ENCODE measurements around the gene CRX. TPM values are rescaled to one million over a fixed set of nuclear protein-coding genes. Genes with fewer than 3 reads are reported as not detected.
A peak's percentile ranks its signal among the peaks of the same experiment; 100 is the strongest.
"Not testable (repeated sequence)": the region's sequence is repeated elsewhere in the genome, so short reads cannot be mapped to it uniquely, and the experiment has no call there.

CRX gene
- total and polyA plus RNA-seq, 7 donors = 0.01 TPM; not detected in 6

DNA sequence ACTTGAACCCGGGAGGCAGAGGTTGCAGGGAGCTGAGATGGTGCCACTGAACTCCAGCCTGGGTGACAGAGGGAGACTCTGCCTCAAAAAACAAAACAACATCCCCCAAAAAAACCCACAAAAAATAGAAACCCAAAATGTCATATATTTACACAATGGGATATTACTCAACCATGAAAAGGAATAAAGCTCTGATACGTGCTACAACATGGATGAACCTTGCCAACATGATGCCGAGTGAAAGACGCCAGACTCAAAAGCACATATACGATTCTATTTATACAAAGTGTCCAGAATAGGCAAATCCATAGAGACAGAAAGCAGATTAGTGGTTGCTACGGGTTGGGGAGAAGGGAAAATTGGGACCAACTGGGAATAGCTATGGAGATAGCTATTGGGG is 15.3 kb upstream of the CRX start:
- TF ChIP-seq, protein P1, sequence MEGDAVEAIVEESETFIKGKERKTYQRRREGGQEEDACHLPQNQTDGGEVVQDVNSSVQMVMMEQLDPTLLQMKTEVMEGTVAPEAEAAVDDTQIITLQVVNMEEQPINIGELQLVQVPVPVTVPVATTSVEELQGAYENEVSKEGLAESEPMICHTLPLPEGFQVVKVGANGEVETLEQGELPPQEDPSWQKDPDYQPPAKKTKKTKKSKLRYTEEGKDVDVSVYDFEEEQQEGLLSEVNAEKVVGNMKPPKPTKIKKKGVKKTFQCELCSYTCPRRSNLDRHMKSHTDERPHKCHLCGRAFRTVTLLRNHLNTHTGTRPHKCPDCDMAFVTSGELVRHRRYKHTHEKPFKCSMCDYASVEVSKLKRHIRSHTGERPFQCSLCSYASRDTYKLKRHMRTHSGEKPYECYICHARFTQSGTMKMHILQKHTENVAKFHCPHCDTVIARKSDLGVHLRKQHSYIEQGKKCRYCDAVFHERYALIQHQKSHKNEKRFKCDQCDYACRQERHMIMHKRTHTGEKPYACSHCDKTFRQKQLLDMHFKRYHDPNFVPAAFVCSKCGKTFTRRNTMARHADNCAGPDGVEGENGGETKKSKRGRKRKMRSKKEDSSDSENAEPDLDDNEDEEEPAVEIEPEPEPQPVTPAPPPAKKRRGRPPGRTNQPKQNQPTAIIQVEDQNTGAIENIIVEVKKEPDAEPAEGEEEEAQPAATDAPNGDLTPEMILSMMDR (IDR thresholded peaks at IDR 0.05) = no peak
- Histone ChIP-seq H3K4me3 (no peak overlapping the region), H3K9me3 (no peaks in the 10 kb centered on the region), H3K27me3 (ENCODE audit: insufficient read depth in 3 of 3, low read length in 2 of 3) (no peaks in the 10 kb centered on the region), H3K36me3 (ENCODE audit: insufficient read depth in 1 of 2, low read depth in 1 of 2) (no peaks in the 10 kb centered on the region), H3K4me1 (no peaks in the 10 kb centered on the region), H3K27ac (no peak overlapping the region)
- ATAC-seq (no peak), DNase-seq (no peak)
- 80 to 83% (median 82%) methylated on average over 6 of the region's 6 CpGs for WGBS, 3 donors
- intact Hi-C loops (cut with DNase I) = no loop called here

DNA sequence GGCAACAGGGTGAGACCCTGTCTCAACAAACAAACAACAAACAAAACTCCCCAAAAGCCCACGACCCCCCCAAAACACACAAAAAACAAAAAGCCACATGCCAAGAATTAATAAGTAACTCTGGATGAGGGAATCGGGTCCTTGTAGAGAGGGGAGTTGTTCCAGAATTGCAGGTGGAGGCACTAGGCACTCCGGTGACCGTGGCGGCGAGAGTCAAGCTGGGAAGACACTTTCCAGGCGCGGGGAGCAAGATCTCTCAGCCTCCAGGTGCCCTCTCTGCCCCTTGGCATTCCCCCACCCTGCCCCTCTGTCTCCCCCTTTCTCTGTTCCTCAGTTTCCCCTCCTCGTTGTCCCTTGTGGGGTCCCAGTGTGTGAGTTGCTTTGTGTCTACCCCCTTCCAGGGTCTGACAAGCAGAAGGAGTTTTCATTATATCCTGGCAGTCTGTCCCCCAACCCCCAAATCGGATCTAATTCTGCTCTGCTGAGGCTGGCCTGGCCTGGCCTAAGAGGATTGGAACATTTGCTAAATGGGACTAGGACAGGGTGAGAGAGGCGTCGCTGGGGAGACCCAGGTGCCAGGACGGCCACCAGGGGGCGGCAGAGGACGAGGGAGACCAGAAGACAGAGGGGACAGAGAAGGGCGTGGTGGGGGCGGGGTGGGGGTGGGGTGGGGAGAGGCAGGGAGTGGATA is 8.3 kb upstream of the CRX start:
- TF ChIP-seq, protein P1 (IDR thresholded peaks at IDR 0.05) = peak; percentile 39
- Histone ChIP-seq H3K27ac (no peak overlapping the region), H3K9me3 (no peaks in the 10 kb centered on the region), H3K36me3 (ENCODE audit: insufficient read depth in 1 of 2, low read depth in 1 of 2) (no peaks in the 10 kb centered on the region), H3K27me3 (ENCODE audit: insufficient read depth in 3 of 3, low read length in 2 of 3) (no peaks in the 10 kb centered on the region), H3K4me1 (no peaks in the 10 kb centered on the region), H3K4me3 (no peak overlapping the region)
- WGBS, 3 donors = 36 to 41% (median 37%) methylated on average over 17 of the region's 17 CpGs
- ATAC-seq (peak in 3 of 4 donors; percentile 34 to 68 (median 38)), DNase-seq (peak; percentile 73 to 81)
- intact Hi-C loops (cut with DNase I) = no loop called here

DNA sequence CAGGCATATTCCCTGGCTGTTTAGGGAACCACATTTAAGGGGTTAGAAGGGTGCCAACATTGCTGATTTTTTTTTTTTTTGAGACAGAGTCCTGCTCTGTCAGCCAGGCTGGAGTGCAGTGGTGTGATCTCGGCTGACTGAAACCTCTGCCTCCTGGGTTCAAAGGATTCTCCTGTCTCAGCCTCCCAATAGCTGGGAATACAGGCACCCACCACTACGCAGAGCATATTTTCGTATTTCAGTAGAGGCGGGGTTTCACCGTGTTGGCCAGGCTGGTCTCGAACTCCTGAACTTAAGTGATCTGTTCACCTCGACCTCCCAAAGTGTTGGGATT is 7.8 kb upstream of the CRX start:
- Histone ChIP-seq H3K4me1 (no peaks in the 10 kb centered on the region), H3K36me3 (ENCODE audit: insufficient read depth in 1 of 2, low read depth in 1 of 2) (no peaks in the 10 kb centered on the region), H3K27me3 (ENCODE audit: insufficient read depth in 3 of 3, low read length in 2 of 3) (no peaks in the 10 kb centered on the region), H3K9me3 (no peaks in the 10 kb centered on the region), H3K27ac (no peak overlapping the region), H3K4me3 (no peak overlapping the region)
- TF ChIP-seq, protein P1 (IDR thresholded peaks at IDR 0.05) = no peak
- 43 to 59% (median 51%) methylated on average over 7 of the region's 7 CpGs for WGBS, 3 donors
- ATAC-seq = no peak
- intact Hi-C loops (cut with DNase I) = no loop called here
- DNase-seq = no peak

DNA sequence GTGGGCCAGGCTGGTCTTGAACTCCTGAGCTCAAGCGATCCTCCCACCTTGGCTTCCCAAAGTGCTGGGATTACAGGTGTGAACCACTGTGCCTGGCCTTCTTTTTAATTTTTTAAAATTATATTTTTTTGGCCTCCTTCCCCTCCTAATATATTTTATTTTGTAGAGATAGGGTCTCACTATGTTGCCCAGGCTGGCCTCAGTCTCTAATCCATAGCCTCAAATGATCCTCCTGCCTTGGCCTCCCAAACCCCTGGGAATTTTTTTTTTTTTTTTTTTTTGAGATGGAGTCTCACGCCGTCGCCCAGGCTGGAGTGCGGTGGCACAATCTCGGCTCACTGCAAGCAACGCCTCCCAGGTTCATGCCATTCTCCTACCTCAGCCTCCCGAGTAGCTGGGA is 5.5 kb upstream of the CRX start:
- H3K27me3 ChIP-seq (ENCODE audit: insufficient read depth in 3 of 3, low read length in 2 of 3); DNase-seq; H3K36me3 ChIP-seq (ENCODE audit: insufficient read depth in 1 of 2, low read depth in 1 of 2); H3K4me3 ChIP-seq; H3K27ac ChIP-seq; ATAC-seq; intact Hi-C loops (cut with DNase I); H3K9me3 ChIP-seq; H3K4me1 ChIP-seq: not testable (repeated sequence)
- WGBS, 3 donors = 87 to 95% (median 95%) methylated on average over 8 of the region's 8 CpGs

DNA sequence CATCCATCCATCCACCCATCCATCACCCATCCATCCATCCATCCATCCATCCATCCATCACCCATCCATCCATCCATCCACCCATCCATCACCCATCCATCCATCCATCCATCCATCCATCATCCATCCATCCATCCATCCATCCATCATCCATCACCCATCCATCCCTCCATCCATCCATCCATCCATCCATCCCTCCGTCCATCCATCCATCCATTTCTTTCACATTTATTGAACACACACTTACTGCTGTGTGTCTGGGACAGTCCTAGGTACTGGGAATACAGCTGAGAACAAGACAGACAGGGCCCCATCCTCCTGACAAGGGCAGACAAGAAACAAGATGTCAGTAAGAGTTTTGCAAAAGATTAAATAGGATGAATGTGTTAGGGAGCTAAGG is 3.5 kb upstream of the CRX start:
- H3K4me3 ChIP-seq; DNase-seq; H3K4me1 ChIP-seq; H3K27ac ChIP-seq; H3K36me3 ChIP-seq (ENCODE audit: insufficient read depth in 1 of 2, low read depth in 1 of 2); H3K9me3 ChIP-seq; intact Hi-C loops (cut with DNase I); ATAC-seq: not testable (repeated sequence)
- H3K27me3 ChIP-seq (ENCODE audit: insufficient read depth in 3 of 3, low read length in 2 of 3) = peaks cover 0 to 16% (median 5%) of the 10 kb centered on the region in 3 donors
- WGBS, 3 donors = 90 to 100% (median 93%) methylated on average over 1 of the region's 1 CpG

DNA sequence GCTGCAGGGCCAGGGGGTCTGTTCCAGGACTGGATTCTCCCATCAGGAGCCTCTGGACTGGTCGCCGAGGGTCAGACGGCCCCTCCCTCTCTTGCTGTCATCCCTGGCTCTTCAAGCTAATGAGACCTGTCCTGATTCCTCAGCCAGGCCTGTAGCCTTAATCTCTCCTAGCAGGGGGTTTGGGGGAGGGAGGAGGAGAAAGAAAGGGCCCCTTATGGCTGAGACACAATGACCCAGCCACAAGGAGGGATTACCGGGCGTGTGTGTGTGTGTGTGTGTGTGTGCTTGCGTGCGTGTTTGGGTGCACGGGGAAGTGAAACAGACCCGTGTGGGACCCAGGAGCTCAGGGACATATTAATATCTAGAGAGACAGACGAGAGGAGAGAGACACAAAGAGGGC is 1.9 kb upstream of the CRX start:
- ATAC-seq = no peak
- Histone ChIP-seq H3K9me3 (no peaks in the 10 kb centered on the region), H3K4me3 (no peak overlapping the region), H3K27ac (no peak overlapping the region), H3K36me3 (ENCODE audit: insufficient read depth in 1 of 2, low read depth in 1 of 2) (no peaks in the 10 kb centered on the region), H3K4me1 (no peaks in the 10 kb centered on the region), H3K27me3 (ENCODE audit: insufficient read depth in 3 of 3, low read length in 2 of 3) (peaks cover 0 to 27% (median 5%) of the 10 kb centered on the region in 3 donors)
- no peak for DNase-seq
- 11 to 15% (median 13%) methylated on average over 10 of the region's 10 CpGs for WGBS, 3 donors
- TF ChIP-seq, protein P1 (IDR thresholded peaks at IDR 0.05) = no peak
- intact Hi-C loops (cut with DNase I) = no loop called here
